Liver (tissue), 2 donors: ENCODE data around the gene ATG5.

Experiments used
- YY1 ChIP-seq: IDR thresholded peaks from 2 replicates; pipeline ENCODE4 v1.6.1; 2016; ENCODE audit warnings: antibody characterized with exemption, mild to moderate bottlenecking
- TF ChIP-seq, protein P1 (sequence below): fragments of 150-350 bp; IDR thresholded peaks from 2 replicates; pipeline ENCODE4 v1.5.1; 2017; ENCODE audit warnings: improper control_type of control experiment, low read depth, low read length; ENCODE audit not compliant: missing input control
- TF ChIP-seq, protein P2 (sequence below): IDR thresholded peaks from 2 replicates; pipeline ENCODE4 v1.6.1; 2016; ENCODE audit warnings: antibody characterized with exemption, mild to moderate bottlenecking
- donor health status: healthy.

DNA sequence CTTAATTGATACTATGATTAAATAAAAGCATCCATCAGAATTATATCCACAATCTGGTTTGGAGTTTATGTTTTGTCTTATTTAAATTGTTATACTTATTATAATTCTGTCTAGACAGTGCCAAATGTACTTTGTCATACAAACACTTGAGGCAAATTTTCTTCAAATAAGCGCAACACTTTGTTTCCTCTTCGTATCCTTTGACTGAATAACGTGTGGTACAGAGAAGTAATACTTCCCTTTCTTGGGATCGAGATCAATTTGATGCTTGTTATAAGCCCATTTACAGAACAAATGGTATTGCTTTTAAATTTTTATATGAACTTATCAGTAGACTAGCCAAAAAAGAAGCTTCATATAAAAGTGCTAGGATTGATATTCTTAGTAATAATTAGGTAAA, 111.0 kb downstream of the ATG5 start:
- TF ChIP-seq, protein P1, sequence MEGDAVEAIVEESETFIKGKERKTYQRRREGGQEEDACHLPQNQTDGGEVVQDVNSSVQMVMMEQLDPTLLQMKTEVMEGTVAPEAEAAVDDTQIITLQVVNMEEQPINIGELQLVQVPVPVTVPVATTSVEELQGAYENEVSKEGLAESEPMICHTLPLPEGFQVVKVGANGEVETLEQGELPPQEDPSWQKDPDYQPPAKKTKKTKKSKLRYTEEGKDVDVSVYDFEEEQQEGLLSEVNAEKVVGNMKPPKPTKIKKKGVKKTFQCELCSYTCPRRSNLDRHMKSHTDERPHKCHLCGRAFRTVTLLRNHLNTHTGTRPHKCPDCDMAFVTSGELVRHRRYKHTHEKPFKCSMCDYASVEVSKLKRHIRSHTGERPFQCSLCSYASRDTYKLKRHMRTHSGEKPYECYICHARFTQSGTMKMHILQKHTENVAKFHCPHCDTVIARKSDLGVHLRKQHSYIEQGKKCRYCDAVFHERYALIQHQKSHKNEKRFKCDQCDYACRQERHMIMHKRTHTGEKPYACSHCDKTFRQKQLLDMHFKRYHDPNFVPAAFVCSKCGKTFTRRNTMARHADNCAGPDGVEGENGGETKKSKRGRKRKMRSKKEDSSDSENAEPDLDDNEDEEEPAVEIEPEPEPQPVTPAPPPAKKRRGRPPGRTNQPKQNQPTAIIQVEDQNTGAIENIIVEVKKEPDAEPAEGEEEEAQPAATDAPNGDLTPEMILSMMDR, result no peak
- TF ChIP-seq, protein P2, sequence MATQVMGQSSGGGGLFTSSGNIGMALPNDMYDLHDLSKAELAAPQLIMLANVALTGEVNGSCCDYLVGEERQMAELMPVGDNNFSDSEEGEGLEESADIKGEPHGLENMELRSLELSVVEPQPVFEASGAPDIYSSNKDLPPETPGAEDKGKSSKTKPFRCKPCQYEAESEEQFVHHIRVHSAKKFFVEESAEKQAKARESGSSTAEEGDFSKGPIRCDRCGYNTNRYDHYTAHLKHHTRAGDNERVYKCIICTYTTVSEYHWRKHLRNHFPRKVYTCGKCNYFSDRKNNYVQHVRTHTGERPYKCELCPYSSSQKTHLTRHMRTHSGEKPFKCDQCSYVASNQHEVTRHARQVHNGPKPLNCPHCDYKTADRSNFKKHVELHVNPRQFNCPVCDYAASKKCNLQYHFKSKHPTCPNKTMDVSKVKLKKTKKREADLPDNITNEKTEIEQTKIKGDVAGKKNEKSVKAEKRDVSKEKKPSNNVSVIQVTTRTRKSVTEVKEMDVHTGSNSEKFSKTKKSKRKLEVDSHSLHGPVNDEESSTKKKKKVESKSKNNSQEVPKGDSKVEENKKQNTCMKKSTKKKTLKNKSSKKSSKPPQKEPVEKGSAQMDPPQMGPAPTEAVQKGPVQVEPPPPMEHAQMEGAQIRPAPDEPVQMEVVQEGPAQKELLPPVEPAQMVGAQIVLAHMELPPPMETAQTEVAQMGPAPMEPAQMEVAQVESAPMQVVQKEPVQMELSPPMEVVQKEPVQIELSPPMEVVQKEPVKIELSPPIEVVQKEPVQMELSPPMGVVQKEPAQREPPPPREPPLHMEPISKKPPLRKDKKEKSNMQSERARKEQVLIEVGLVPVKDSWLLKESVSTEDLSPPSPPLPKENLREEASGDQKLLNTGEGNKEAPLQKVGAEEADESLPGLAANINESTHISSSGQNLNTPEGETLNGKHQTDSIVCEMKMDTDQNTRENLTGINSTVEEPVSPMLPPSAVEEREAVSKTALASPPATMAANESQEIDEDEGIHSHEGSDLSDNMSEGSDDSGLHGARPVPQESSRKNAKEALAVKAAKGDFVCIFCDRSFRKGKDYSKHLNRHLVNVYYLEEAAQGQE, result no peak
- no peak for TF ChIP-seq YY1
